PFSK-1 (cell line): ENCODE measurements around the gene ELL3.

Source experiments
- FOXP2 ChIP-seq: optimal IDR thresholded peaks from 2 replicates; pipeline ENCODE3; 2011; ENCODE audit warnings: borderline replicate concordance, control low read depth, inconsistent platforms; ENCODE audit not compliant: insufficient read depth; ENCODE audit errors: extremely low read length, extremely low read depth
- POLR2AphosphoS5 ChIP-seq: IDR thresholded peaks from 2 replicates; pipeline ENCODE4 v1.6.1; 2012; ENCODE audit warnings: low read depth, mild to moderate bottlenecking, control low read depth, low read length, moderate library complexity
- REST ChIP-seq, 2 experiments: IDR thresholded peaks; 2 replicates each; pipeline versions ENCODE4 v1.6.1 to v1.8.0; 2011 to 2012; ENCODE audit warnings: low read depth in 2 of 2, low read length in 2 of 2, control low read depth in 1 of 2, inconsistent platforms in 1 of 2, mild to moderate bottlenecking in 1 of 2, moderate library complexity in 1 of 2; ENCODE audit not compliant: insufficient read depth in 1 of 2
- SIN3A ChIP-seq: IDR thresholded peaks from 2 replicates; pipeline ENCODE4 v1.6.1; 2012; ENCODE audit warnings: mild to moderate bottlenecking, low read length, moderate library complexity, borderline replicate concordance; ENCODE audit not compliant: insufficient read depth
- TAF1 ChIP-seq: IDR thresholded peaks from 2 replicates; pipeline ENCODE4 v1.6.1; 2012; ENCODE audit warnings: low read length, control low read depth, borderline replicate concordance; ENCODE audit not compliant: insufficient read depth

Gene ELL3

GRCh38 chr15:43751885-43752284, 24.9 kb downstream of the ELL3 start:
- no peak for TF ChIP-seq REST (IDR thresholded peaks at IDR 0.05; ENCODE audit: insufficient read depth in 1 of 2, low read depth in 2 of 2, low read length in 2 of 2)

GRCh38 chr15:43749690-43750345, 26.9 kb downstream of the ELL3 start:
- no peak for TF ChIP-seq REST (IDR thresholded peaks at IDR 0.05; ENCODE audit: insufficient read depth in 1 of 2, low read depth in 2 of 2, low read length in 2 of 2)
- no peak for TF ChIP-seq FOXP2
- no peak for TF ChIP-seq SIN3A

GRCh38 chr15:43748376-43748775, 28.4 kb downstream of the ELL3 start:
- TF ChIP-seq FOXP2 (no peak), REST (IDR thresholded peaks at IDR 0.05; ENCODE audit: insufficient read depth in 1 of 2, low read depth in 2 of 2, low read length in 2 of 2) (no peak), SIN3A (no peak), POLR2AphosphoS5 (no peak), TAF1 (no peak)

- TF ChIP-seq SIN3A: 0 out of 2 replicates have a peak, but pooled peaks have one; percentile 65
- TF ChIP-seq POLR2AphosphoS5: peak; percentile 86
- TF ChIP-seq TAF1: peak; percentile 80; the same call in 1 of the 2 replicates
- peak; percentile 80 for TF ChIP-seq FOXP2
These were observed 30.4 kb downstream of the ELL3 start, which contains the start of gene PDIA3 for GRCh38 chr15:43746245-43746902. PDIA3 (plus strand) TSS chr15:43746438; CDS start chr15:43746540, 102 bp downstream.

GRCh38 chr15:43735416-43735815, 41.4 kb downstream of the ELL3 start:
- TF ChIP-seq POLR2AphosphoS5 (no peak), FOXP2 (no peak), SIN3A (no peak), TAF1 (no peak), REST (IDR thresholded peaks at IDR 0.05; ENCODE audit: insufficient read depth in 1 of 2, low read depth in 2 of 2, low read length in 2 of 2) (no peak)
